HG02571 (cell line): Measurements from ENCODE around the gene ZHX3.

ENCODE experiments used
- ATAC-seq: cut with Tn5 transposase; IDR thresholded peaks from one replicate; pipeline ENCODE4 v1.9.1; 2021; ENCODE audit warnings: mild to moderate bottlenecking, moderate library complexity; ENCODE audit not compliant: unreplicated experiment

Gene ZHX3

GRCh38 chr20:41200446-41201202 is 116.9 kb downstream of the ZHX3 start:
- ATAC-seq, result no peak

- ATAC-seq, result no peak
Measured at GRCh38 chr20:41198443-41198842, 119.1 kb downstream of the ZHX3 start.

- ATAC-seq, result no peak
Measured at GRCh38 chr20:41196653-41197225, 120.8 kb downstream of the ZHX3 start.

GRCh38 chr20:41192575-41192974 is 125.0 kb downstream of the ZHX3 start:
- ATAC-seq, result no peak

GRCh38 chr20:41191562-41192500 is 125.7 kb downstream of the ZHX3 start:
- no peak for ATAC-seq

- ATAC-seq, result no peak
Measured at GRCh38 chr20:41187668-41188067, 129.9 kb downstream of the ZHX3 start.

- ATAC-seq, result no peak
Measured at GRCh38 chr20:41185013-41185757, 132.3 kb downstream of the ZHX3 start.

- no peak for ATAC-seq
Measured at GRCh38 chr20:41183831-41184230, 133.7 kb downstream of the ZHX3 start.

GRCh38 chr20:41183391-41183790 is 134.1 kb downstream of the ZHX3 start:
- ATAC-seq, result no peak

GRCh38 chr20:41182296-41183212 is 135.0 kb downstream of the ZHX3 start:
- ATAC-seq, result no peak

- no peak for ATAC-seq
Measured at GRCh38 chr20:41181567-41181966, 136.0 kb downstream of the ZHX3 start.

- no peak for ATAC-seq
Measured at GRCh38 chr20:41180599-41181333, 136.8 kb downstream of the ZHX3 start.

GRCh38 chr20:41179961-41180360 is 137.6 kb downstream of the ZHX3 start:
- no peak for ATAC-seq

- ATAC-seq, result no peak
Measured at GRCh38 chr20:41178904-41179432, 138.6 kb downstream of the ZHX3 start.

GRCh38 chr20:41178495-41178894 is 139.0 kb downstream of the ZHX3 start:
- no peak for ATAC-seq

GRCh38 chr20:41177636-41178035 is 139.9 kb downstream of the ZHX3 start:
- ATAC-seq, result no peak

GRCh38 chr20:41176711-41177552 is 140.6 kb downstream of the ZHX3 start:
- no peak for ATAC-seq

GRCh38 chr20:41175727-41176330 is 141.7 kb downstream of the ZHX3 start:
- no peak for ATAC-seq
